GM23248 (cell line): ENCODE results near the gene TMEM44. TPM values are rescaled to one million over a fixed set of nuclear protein-coding genes. Genes with fewer than 3 reads are reported as not detected.

Experiments
- DNase-seq: peaks from one replicate; pipeline ENCODE4 v3.0.0-alpha.2; 2015
- H2AFZ ChIP-seq: fragments of 200-600 bp; sonication (generic); 2 replicates; pipeline ENCODE4 v1.6.1; 2016; ENCODE audit warnings: antibody characterized with exemption
- H3F3A ChIP-seq: fragments of 200-600 bp; sonication (generic); 2 replicates; pipeline ENCODE4 v1.6.1; 2016; ENCODE audit warnings: mild to moderate bottlenecking, antibody characterized with exemption, mixed run types; ENCODE audit not compliant: insufficient read depth
- H3K27ac ChIP-seq: fragments of 200-600 bp; sonication (generic); 2 replicates; pipeline ENCODE4 v1.5.1; 2016; ENCODE audit warnings: mild to moderate bottlenecking
- H3K27me3 ChIP-seq: fragments of 200-600 bp; sonication (generic); replicated peaks from 2 replicates; pipeline ENCODE4 v1.6.1; 2016; ENCODE audit warnings: mild to moderate bottlenecking; ENCODE audit not compliant: insufficient read depth
- H3K36me3 ChIP-seq: fragments of 200-600 bp; sonication (generic); 2 replicates; pipeline ENCODE4 v1.6.1; 2016; ENCODE audit warnings: low read depth, mild to moderate bottlenecking
- H3K4me1 ChIP-seq: fragments of 200-600 bp; sonication (generic); 2 replicates; pipeline ENCODE4 v1.6.1; 2016; ENCODE audit warnings: mild to moderate bottlenecking; ENCODE audit not compliant: insufficient read depth
- H3K4me2 ChIP-seq: fragments of 200-600 bp; sonication (generic); one replicate; pipeline ENCODE4 v1.6.1; 2016; ENCODE audit warnings: mild to moderate bottlenecking; ENCODE audit not compliant: unreplicated experiment
- H3K4me3 ChIP-seq: fragments of 200-600 bp; sonication (generic); 2 replicates; pipeline ENCODE4 v1.5.1; 2016; ENCODE audit warnings: mild to moderate bottlenecking
- H3K79me2 ChIP-seq: fragments of 200-600 bp; sonication (generic); 2 replicates; pipeline ENCODE4 v1.6.1; 2016; ENCODE audit warnings: mild to moderate bottlenecking; ENCODE audit not compliant: insufficient read depth
- H3K9ac ChIP-seq: fragments of 200-600 bp; sonication (generic); 2 replicates; pipeline ENCODE4 v1.6.1; 2016; ENCODE audit warnings: mild to moderate bottlenecking
- H3K9me2 ChIP-seq: fragments of 200-600 bp; sonication (generic); 2 replicates; pipeline ENCODE4 v1.6.1; 2016; ENCODE audit warnings: mixed run types, mild to moderate bottlenecking, moderate library complexity; ENCODE audit not compliant: insufficient read depth
- H3K9me3 ChIP-seq: fragments of 200-600 bp; sonication (generic); one replicate; pipeline ENCODE4 v1.6.1; 2017; ENCODE audit warnings: low read depth
- H4K20me1 ChIP-seq: fragments of 200-600 bp; sonication (generic); 2 replicates; pipeline ENCODE4 v1.6.0; 2016; ENCODE audit not compliant: insufficient read depth
- EZH2 ChIP-seq: fragments of 200-600 bp; sonication (generic); IDR thresholded peaks from 2 replicates; pipeline ENCODE4 v1.6.1; 2018; ENCODE audit warnings: antibody characterized with exemption, mild to moderate bottlenecking; ENCODE audit not compliant: insufficient read depth, poor library complexity, severe bottlenecking
- EZH2phosphoT487 ChIP-seq: fragments of 200-600 bp; sonication (generic); IDR thresholded peaks from 2 replicates; pipeline ENCODE4 v1.6.1; 2018; ENCODE audit warnings: antibody characterized with exemption, moderate library complexity, mild to moderate bottlenecking, low read depth; ENCODE audit not compliant: insufficient read depth
- WGBS, 2 experiments: methylation state at CpG; one replicate each; pipeline ENCODE4 v1.1.6; 2015 to 2017; ENCODE audit warnings: low lambda C conversion rate in 2 of 2, low coverage in 1 of 2; ENCODE audit errors: missing lambda C conversion rate in 2 of 2; 5-methylcytosine and 5-hydroxymethylcytosine counted together
- in situ Hi-C: fragments of 300-500 bp; cut with MboI; formaldehyde crosslinking; loops from 2 replicates; pipeline ENCODE4 v1.15.0; 2020
- polyA plus RNA-seq: library from polyadenylated mRNA; unstranded; fragments of >200 nt; fragmentation: Nextera tagmentation; extraction: Ambion mirVana; gene quantifications from 2 replicates; pipeline ENCODE4 v1.2.1, GENCODE V29; 2016
- total RNA-seq: library from RNA; depleted of rRNA; stranded (reverse); fragments of >200 nt; shearing (Covaris generic); gene quantifications from 2 replicates; pipeline ENCODE4 v1.2.3, GENCODE V29; 2014

TMEM44 gene
- total and polyA plus RNA-seq, 2 experiments from 2014 or later, result 13.1 to 14.6 TPM

DNA sequence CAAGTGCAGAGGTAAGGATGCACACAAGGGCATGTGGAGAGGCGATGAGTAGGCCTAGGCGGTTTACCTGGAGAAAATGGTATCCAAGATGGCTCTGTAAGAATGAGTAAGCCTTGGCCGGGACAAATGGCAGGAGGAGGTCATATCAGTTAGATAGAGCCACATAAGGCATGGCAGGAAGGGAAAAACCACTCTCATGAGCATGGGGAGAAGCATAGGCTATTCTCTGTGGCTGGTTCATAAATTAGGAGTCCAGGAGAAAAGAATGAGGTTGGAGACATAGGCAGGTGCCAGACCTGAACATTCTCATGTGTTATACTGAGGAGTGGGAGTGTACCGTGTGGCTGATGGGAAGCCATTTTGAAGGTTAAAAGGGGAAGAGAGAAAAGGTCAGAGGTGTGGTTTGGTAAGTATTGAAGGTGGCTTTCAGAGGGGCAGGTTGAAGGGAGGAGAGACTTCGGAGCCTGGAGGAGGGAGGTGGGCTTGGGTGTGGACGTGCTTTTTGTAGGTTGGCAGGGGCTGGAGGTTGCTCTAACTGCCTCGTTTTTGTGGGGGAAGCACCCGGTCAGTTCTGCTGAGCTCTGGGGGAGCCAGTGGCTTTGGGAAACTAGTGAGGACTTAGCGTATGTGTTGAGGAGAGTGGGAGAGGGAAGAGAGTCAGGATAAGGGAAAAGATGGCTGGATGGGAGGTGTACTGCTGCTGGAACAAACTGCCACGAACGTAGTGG lies 47.8 kb upstream of the TMEM44 start:
- H3K4me3 ChIP-seq, result no peak overlapping the region
- DNase-seq, result no peak
- no peak overlapping the region for H3K27ac ChIP-seq
- in situ Hi-C loops, result loop anchor here (10.0 kb wide), 1 partner anchor 424 kb away; no protein-coding TSS in a partner anchor
- no peaks in the 10 kb centered on the region for H3K79me2 ChIP-seq
- WGBS, 2 experiments, result 73% methylated on average over 11 of the region's 11 CpGs
- H3K4me2 ChIP-seq, result no peak overlapping the region
- peaks cover 12% of the 10 kb centered on the region for H3K4me1 ChIP-seq
- H3K36me3 ChIP-seq, result no peaks in the 10 kb centered on the region
- no peaks in the 10 kb centered on the region for H3K9me3 ChIP-seq
- H2AFZ ChIP-seq, result no peak overlapping the region
- TF ChIP-seq EZH2, result no peak
- TF ChIP-seq EZH2phosphoT487, result no peak
- no peaks in the 10 kb centered on the region for H3K9me2 ChIP-seq
- peaks cover 3% of the 10 kb centered on the region; the same call in 1 of the 2 replicates for H3F3A ChIP-seq
- H3K27me3 ChIP-seq, result no peaks in the 10 kb centered on the region
- no peak overlapping the region for H3K9ac ChIP-seq
- no peaks in the 10 kb centered on the region for H4K20me1 ChIP-seq

DNA sequence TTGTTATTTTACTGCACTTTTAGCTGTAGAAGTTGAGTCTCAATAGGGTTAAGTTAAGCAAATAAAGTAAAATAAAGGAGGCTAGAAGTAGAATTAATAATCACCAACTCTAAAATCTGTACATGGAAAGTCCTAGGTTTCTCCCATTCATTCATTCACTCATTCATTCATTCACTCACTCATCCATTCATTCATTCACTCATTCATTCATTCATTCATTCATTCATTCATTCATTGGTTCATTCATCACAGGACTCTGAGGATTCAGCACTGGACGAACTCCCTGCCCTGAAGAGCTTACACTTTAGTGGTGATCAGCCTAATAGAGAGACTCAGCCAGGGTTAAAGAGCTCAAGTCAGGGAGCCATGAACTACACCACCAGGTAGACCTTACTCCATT lies 43.3 kb upstream of the TMEM44 start:
- in situ Hi-C loops, result no loop called here
- H3K27ac ChIP-seq, result no peak overlapping the region
- H3K9me3 ChIP-seq, result no peaks in the 10 kb centered on the region
- no peaks in the 10 kb centered on the region for H3K9me2 ChIP-seq
- H3K79me2 ChIP-seq, result peaks cover 6% of the 10 kb centered on the region
- peaks cover 25% of the 10 kb centered on the region for H3F3A ChIP-seq
- no peak for TF ChIP-seq EZH2phosphoT487
- TF ChIP-seq EZH2, result no peak
- H4K20me1 ChIP-seq, result no peaks in the 10 kb centered on the region
- DNase-seq, result no peak
- H3K4me2 ChIP-seq, result no peak overlapping the region
- 43 to 44% methylated on average over 1 of the region's 1 CpG for WGBS, 2 experiments
- no peak overlapping the region for H2AFZ ChIP-seq
- no peak overlapping the region for H3K9ac ChIP-seq
- H3K4me1 ChIP-seq, result peaks cover 13% of the 10 kb centered on the region
- no peak overlapping the region for H3K4me3 ChIP-seq
- no peaks in the 10 kb centered on the region for H3K27me3 ChIP-seq
- no peaks in the 10 kb centered on the region for H3K36me3 ChIP-seq

GRCh38 chr3:194675680-194676079 lies 42.5 kb upstream of the TMEM44 start:
- Histone ChIP-seq H3K27ac (peak overlapping the region; percentile 57), H2AFZ (peak overlapping the region; percentile 88), H3F3A (peaks cover 25% of the 10 kb centered on the region), H3K79me2 (peaks cover 14% of the 10 kb centered on the region), H3K4me1 (peaks cover 20% of the 10 kb centered on the region), H3K4me2 (peak overlapping the region; percentile 53), H3K9ac (peak overlapping the region; percentile 58), H3K9me3 (no peaks in the 10 kb centered on the region), H3K27me3 (no peaks in the 10 kb centered on the region), H3K9me2 (no peaks in the 10 kb centered on the region), H4K20me1 (no peaks in the 10 kb centered on the region), H3K4me3 (peak overlapping the region; percentile 56), H3K36me3 (no peaks in the 10 kb centered on the region)
- peak; percentile 38 for DNase-seq
- in situ Hi-C loops, result no loop called here
- TF ChIP-seq EZH2phosphoT487 (no peak), EZH2 (no peak)
- 34% methylated on average over 4 of the region's 4 CpGs for WGBS, 2 experiments

GRCh38 chr3:194675081-194675640 lies 41.9 kb upstream of the TMEM44 start:
- TF ChIP-seq EZH2phosphoT487, result no peak
- H3K79me2 ChIP-seq, result peaks cover 19% of the 10 kb centered on the region
- peak overlapping the region; percentile 57 for H3K27ac ChIP-seq
- H3K27me3 ChIP-seq, result no peaks in the 10 kb centered on the region
- peaks cover 25% of the 10 kb centered on the region for H3F3A ChIP-seq
- peak overlapping the region; percentile 58 for H3K9ac ChIP-seq
- H3K4me1 ChIP-seq, result peaks cover 23% of the 10 kb centered on the region
- H3K36me3 ChIP-seq, result no peaks in the 10 kb centered on the region
- DNase-seq, result peak; percentile 61
- H3K4me2 ChIP-seq, result peak overlapping the region; percentile 53
- H3K4me3 ChIP-seq, result peak overlapping the region; percentile 56
- in situ Hi-C loops, result no loop called here
- no peaks in the 10 kb centered on the region for H3K9me2 ChIP-seq
- 14 to 16% methylated on average over 12 of the region's 12 CpGs for WGBS, 2 experiments
- H4K20me1 ChIP-seq, result no peaks in the 10 kb centered on the region
- peak overlapping the region; percentile 88 for H2AFZ ChIP-seq
- H3K9me3 ChIP-seq, result no peaks in the 10 kb centered on the region
